AG08396 (cell line): ENCODE results near the gene HRH1.
"Not testable (repeated sequence)": the region's sequence is repeated elsewhere in the genome, so short reads cannot be mapped to it uniquely, and the experiment has no call there.

Experiments
- DNase-seq: peaks from one replicate; pipeline ENCODE4 v3.0.0; 2012; ENCODE audit warnings: low spot score, mixed read lengths

Gene HRH1

DNA sequence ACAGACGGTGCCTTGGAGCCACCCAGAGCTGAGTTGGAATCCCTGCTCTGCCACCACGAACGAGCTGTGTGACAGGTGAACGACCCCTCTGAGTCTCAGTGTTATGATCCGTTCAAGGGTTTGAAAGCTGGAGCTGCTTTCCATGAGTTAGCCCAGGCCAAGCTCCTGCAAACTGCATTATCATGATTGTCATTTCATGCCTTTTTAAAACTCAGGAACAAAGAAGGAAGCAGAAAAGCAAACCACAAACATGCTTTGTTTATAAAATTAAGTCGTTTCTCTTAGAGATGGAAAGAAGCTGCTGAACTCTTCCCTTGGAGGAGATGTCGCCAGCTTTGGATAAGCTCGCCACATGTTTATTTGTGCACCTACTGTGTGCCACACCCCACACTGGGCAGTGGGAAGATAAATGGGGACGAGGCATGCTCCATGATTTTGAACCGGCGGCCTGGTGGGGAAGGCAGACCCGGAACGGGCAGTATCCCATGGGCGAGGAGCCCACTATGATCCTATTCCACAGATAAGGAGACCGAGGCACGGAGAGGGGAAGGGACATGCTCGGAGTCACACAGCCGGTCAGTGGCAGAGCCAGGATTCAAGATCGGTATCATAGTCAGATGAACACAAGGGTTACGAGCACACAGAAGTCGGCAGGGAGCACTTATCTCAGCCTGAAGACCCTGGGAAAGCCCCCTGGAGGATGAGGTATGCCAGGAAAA, 15.9 kb downstream of the HRH1 start:
- no peak for DNase-seq

DNA sequence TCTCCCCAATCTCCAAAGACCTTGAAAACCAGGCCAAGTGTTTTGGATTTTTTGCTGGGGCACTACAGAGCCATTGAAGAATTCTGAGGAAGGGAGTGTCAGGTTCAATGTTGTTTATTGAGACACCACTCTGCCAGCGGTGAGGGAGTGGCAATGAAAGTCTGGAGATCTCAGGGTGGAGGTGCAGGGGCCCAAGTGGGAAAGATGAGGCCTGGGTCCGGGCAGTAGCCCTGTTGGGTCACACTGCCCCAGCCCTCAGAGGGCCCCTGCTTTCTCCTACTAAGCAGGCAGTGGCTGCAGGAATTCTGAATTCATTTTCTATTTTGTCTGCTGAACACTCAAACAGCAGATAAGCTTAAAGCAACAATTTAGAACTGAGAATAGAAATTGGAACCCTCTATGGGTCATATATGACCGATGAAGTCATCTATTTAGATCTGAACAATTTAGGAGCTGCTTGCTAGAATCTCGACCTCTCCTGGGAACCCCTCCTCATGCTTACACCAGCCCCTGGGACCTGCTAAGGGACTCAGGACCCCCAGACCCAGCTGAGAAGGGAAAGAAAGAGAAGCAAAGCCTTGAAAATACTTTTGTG, 17.9 kb downstream of the HRH1 start:
- no peak for DNase-seq

DNA sequence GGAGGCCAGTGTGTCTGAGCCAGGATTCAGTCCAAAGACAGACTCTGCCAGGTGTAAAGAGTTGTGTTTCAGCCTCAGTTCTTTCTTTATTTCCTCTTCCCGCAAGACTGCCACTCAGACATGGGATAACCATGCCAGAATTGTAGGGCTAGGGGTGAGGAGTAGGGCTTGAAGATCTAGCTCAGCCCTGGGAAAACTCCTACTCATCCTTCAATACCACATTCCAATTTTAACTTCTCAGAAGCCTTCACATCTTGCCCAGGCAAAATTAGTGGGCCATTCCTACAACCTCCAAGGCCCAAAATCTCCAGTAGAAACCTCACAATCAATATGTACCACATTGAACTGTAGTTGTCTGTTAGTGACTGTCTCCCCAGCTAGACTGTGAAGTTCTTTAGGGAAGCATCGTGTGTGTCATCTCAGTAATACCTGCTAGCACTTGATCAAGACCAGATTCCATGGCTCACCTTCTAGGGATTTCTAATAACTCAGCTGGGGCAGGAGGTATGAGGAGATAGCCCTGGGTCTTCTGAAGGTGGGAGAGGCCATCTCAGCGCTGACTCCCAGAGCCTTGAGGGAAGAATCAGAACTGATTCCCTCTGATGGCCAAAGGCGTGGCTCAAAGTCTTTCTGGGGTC, 19.7 kb downstream of the HRH1 start:
- no peak for DNase-seq

DNA sequence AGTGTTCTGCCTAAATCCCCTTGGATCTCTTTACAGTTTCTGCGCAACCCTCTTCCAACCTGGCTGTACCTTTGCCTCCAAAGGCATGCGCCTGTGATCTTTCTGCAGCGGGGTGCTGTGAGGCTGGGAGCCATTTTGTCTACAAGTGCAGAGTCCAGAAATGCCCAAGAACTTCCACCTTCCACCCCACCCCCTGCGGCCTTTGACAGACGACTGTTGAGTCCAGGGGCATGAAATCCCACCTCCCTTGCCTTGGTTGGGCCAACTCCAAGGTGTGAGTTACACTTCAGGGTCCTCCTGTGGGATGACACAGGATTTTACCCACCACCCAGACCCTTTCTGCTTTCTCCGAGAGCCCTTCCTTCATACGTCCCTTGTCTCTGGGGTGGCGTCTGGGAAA, 24.1 kb downstream of the HRH1 start:
- DNase-seq = no peak

DNA sequence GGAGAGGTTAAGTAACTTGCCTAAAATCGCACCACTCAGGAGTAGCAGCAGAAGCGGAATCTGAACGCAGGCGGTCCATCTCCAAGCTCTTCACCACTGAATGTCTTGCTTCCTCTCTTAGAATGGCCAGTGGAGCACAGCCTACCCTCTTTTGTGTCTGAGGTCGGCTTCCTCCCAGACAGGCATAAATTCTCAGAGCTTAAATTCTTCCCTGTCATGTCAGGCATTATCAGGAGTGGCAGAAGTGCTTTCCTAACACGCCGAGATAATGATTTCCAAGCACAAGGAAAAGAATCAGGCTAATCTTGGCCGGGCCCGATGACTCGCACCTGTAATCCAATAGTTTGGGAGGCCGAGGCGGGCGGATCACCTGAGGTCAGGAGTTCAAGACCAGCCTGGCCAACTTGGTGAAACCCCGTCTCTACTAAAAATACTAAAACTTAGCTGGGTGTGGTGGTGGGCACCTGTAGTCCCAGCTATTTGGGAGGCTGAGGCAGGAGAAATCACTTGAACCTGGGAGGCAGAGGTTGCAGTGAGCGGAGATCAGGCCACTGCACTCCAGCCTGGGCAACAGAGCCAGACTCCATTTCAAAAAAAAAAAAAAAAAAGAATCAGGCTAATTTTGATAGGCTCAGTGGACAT, 30.2 kb downstream of the HRH1 start:
- DNase-seq = not testable (repeated sequence)

DNA sequence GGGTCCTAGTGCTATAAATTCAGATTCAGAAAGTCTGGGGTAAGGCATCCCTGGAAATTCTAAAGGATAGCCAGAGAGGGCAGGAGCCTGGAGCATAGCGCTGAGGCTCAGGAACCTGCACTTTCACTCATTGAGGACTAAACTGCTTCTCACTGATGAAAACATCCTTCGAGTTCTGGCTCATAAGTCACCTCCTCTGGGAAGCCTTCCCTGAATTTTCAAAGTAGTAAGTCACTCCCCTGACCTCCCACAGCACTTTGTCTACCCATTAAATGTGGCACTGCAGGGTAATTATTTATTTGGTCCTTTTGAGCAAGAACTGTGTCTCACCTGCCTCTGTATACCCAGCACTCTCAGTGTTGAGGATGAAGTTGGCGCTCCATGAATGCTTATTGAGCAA, 30.9 kb downstream of the HRH1 start:
- no peak for DNase-seq

DNA sequence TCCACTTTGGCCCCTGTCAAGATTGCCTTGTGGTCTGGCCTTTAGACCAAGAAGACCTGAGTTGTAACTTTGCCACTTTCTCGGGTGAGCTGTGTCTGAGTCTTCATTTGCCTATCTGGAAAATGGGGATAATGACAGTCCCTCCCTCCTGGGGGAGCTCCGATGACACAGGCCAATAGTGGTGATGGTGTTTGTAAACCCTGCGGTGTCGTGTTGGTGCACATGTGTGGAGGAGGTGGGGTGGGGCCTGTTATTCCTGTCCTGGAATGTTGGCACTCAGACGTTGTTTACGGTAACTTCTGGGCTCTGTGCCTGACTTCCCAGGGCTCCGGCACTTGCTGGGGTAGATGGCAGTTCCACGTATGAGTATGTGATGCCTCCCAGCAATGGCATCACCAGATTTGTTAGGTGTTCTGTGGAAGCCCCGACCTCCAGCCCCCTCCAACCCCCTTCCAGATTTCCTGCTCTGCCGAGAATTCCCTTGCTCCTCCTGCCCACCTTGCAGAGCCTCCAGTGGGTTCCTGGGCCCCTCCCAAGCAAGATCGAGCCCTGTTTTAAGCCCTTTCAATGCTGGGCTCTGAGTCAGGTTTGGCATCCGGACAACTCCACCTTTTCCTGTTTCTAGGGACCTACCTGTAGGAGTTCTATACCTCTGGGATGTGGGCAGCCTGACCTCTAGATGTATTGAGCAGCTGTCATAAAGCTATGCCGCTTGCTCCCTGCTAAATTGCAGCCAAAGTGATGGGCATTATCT, 31.4 kb downstream of the HRH1 start:
- DNase-seq = peak; percentile 92

DNA sequence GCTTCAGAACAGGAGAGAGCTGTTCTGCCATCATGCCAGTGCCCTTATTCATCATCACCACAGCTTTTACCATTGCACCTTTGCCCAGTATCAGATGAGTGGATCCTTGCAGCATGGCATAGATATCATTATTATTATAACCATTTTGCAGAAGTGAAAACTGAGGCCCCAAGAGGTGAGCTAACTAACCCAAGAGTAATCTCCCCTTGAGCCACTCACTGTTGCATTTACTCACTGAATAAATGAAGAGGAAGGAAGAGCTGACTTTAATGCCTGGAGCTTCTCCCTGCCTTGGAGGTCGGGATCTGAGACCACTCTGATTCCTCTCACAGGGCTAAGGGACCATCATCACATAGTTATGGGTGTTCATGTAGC, 32.0 kb downstream of the HRH1 start:
- DNase-seq = no peak

DNA sequence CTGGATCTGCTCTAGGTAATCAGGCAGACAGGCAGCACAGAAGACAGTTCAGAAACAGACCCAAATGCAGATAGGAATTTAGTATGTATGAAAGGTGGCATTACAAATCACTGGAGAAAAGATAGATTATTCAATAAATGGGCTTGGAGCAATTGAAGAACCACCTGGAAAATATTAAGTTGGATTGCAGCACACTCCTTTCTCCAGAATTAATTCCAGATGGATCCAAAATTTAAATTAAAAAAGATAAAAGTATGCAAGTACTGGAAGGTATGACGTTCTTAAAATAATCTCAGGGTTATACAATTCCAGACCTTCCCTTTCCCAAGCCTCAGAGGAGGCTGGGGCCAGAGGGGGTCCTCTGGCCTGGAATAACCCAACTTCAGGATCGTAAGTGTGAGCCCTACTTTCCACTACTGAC, 32.5 kb downstream of the HRH1 start:
- DNase-seq = no peak

DNA sequence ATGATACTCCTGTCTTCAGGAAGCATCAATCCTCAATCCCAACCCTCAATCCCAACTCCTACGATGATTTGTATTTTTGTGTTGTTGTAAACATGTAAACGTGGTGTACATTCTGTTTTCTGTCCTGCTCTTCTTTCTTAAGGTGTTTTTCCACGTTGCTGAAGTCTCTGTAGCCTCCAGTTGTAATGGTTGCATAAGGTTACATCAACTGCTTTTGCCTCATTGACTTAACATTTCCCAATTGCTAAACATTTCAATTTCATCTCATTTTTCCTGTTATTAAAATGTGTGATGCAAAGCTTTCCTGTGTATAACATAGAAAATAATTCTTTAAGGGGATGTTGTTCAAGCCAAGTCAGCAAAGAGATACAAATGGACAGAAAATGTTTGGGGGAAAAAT, 33.4 kb downstream of the HRH1 start:
- DNase-seq = no peak

DNA sequence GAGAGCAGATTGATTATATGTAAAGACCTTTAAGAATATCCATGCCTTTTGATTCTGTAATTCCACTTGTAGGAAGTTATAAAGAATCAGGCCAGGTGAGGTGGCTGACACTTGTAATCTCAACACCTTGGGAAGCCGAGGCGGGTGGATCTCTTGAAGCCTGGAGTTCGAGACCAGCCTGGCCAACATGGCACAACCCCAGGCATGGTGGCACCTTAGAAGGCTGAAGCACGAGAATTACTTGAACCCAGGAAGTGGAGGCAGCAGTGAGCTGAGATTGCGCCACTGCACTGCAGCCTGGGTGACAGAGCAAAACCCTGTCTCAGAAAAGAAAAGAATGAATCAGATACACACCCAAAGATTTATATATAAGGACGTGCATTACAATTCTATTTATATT, 33.9 kb downstream of the HRH1 start:
- DNase-seq = no peak

DNA sequence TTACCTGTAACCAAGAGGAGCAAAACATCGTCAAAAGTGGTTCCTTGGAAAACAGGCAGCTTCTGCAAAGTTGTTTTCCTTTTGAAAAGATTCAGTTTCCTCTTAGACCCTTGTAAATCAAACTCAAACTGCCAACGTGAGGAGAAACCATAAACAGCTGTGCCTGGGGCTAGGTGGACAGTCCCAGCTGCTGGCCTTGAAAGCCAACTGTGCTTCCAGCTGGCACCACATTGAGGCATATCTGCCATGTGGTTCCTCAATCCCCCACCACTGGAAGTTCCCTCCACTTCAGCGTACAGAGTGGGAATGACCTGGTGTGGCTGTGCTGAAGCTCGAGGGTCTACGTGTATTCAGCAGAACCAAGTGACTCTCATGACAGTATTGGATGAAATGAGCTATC, 40.9 kb downstream of the HRH1 start:
- DNase-seq = no peak

DNA sequence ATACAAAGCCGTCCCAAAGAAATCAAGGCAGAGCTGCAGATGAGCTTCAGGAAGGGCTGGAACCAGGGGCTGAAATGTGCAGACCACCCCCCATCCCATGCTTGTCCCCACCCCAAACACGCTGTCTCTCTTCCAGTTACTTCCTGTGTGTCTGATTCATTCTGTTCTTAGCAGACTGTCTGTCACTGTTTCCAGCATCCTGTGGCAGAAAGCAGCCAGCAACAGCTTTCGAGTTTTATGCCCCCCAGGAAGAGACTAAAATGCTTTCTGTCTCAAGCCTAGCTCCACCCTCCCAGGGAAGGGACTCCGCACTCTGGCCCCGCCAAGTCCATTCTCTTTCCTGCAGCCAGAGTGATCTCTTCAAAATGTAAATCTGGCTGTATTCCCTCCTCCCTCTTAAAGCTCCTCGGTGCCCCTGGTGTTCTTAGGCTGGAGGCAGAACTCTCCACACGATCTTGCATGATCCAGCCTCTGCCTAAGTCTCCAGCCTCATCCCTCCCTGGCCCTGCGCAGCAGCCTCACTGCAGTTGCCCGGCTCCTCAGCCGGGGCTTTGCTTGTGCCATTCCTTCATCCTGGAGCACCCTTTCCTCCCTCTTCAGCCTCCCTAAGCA, 41.5 kb downstream of the HRH1 start:
- peak; percentile 22 for DNase-seq

DNA sequence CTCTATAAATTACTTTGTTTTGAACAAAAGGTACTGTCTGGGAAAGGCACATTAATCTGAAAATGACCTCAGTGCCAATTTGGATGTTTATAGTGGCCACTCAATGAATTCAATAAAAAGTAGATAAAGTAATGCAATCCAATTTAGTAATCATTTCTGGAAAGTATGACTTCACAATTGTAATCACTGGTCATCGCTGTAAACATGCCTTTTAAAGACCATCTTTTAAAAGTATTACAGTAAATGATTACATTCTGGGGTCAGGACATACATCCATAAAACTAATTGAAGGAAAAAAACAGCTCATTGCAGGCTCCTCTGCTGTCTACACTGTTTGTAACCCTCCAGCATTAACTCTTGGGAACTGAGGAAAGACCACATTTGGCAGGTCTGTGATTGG, 43.2 kb downstream of the HRH1 start:
- no peak for DNase-seq

DNA sequence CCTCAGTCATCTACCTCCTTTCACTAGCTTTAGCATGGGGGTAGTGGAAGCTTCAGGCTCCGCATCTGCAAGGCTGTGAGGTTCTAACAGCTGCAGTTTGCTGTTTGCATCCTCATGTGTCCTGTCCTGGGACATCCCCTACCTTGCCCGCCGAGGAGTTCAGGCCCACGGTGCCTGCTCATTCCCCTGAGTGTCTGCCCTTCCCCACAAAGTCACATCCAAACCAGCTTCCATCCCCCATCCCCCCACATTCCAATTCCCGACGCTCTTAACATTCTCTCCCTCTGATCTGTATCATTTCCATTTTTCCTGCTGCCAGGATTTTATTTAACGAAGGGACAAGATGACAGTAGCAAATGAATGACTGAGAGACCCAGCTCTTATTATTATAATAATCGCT, 43.8 kb downstream of the HRH1 start:
- no peak for DNase-seq

DNA sequence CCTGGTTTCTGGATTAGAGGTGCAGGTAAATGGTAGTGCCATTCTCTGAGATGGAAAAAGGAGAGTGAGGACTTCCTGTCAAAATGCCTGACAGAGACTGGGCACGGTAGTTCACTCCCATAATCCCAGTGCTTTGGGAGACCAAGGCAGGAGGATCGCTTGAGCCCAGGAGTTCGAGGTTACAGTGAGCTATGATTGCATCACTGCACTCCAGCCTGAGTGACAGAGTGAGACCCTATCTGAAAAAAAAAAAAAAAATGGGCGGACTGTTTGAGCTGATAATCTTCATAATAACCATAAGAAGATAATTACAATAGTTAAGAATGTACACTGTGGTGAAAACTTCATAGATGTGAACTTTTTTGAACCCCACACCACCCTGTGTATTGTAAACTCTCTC, 44.2 kb downstream of the HRH1 start:
- DNase-seq = no peak

DNA sequence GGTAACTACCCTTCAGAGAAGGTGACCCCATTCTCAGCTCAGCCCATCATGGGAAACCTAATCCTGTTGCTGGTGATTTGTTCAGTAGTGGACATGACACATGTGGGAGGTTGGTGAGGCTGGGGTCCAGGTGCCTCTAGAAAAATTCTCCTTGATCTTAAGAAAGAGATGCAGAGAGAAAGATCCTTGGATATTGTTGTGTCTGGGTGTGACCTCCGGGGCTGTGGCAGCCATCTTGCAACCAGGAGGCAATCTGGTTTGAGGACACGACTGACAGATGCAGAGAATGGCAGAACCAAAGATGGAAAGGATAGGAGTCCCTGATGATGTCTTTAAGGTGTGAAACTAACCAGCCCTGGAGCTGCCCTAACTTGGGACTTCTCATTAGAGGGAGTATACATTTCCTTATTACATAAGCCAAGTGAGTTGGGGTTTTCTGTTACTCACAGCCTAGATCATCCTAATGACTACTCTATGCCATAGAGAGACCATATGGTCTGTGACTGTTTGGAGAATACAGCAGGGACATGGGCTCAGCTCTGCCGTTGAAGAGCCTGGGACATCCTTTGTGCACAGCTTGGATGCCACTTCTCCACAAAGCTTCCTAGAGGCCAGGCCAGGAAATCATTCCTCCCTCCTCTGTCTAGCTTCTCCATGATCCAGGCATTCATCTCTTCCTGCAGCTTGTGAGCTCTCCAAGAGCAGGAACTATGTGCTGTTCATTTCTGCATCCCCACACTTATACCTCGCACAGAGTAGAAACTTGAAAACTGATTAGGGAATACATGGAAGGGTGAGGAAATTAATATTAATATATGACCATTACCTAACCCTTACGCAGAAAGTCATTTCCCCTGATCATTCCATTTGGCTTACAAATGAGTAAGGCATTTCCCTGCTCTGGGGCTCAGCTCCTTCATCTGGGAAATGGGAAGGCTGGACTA, 45.9 kb downstream of the HRH1 start:
- no peak for DNase-seq

DNA sequence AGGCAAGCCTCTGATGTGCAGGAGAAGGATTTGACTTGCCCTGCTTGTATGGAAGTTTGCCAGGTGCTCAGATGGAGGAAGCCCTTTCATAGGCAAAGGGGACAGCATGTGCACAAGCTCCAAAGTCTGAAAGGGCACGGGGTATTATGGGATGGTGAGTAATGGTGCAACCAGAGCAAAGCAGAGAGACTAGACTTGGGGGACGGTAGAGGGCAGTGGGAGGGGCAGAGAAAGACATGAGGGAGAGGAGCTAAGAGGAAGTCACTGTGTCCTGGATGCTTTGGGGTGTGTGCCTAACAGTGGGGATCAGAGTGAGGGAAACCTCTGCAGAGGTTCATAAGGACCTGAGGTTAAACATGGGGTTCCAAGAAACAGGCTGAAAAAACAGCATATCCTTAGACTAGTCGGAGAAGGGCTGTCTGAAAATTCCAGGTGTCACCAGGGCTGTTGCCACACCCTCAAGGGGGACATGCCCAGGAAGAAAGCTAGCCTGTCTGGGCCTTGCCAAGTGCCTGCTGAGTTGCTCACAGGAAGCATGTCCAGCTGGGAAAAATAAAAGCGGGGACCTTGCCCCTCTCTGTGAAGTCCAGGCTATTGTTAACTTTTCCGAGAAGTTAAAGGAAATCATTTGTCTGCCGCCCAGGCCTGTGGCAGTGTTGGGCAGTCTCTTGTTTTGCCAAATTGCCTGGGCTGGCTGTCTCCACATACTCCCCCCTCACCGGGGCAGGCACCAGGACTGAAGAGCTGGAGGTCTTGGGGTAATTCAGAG, 47.1 kb downstream of the HRH1 start:
- DNase-seq = no peak

DNA sequence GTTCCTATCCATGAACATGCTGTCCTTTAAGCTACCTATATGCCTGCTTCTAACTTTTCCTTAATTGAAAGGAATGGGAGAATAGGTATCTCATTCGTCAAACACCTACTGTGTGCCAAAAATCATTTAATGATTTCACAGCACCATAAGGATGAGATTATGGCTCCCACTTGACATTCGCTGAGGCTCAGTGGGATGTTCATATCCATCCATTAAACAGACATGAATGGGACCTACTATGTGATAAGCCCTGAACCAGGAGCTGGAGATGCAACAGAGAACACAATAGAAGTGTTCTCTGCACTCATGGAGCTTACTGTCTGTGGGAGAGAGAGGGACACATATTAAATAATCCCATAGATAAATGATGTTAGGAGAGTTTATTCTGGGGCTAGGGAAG, 49.7 kb downstream of the HRH1 start:
- DNase-seq = no peak

DNA sequence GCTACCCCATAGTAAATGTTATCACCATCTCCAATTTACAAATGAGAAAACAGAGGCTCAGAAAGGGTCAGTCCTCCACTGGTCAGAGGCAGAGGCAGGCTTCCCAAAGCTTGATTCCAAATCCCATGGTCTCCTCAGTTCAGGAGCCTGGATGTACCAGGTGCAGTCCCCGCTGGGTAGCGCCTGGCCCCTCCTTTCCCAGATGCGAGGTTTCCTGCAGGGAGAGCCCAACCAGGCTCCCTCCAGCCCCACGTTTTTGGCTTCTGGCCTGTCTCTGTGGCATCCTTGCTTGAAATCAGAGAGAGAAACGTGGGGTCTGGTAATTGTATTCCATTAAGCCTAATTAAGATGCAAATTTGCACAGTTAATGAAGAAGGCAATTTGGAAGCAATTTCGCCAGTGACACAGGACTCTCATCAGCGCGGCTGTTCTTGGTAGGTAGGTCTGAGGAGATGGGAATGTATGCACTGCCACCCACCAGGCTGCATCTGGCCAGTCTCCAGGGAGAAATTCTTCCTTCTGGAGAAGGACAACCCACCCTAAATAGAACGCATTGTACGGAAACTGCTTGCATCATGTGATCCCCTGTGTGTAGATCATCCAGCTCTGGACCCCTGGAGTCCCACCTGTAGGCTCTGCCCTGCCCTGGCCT, 50.5 kb downstream of the HRH1 start:
- DNase-seq = no peak
